Activated naive CD4-positive, alpha-beta T cell treated with anti-CD3 and anti-CD28 coated beads, Interleukin-2, amount 10 ng/mL, durations not matched to agents 5 hours and 36 hours (primary cell): ENCODE data around the gene CRYBA2. TPM values are rescaled to one million over a fixed set of nuclear protein-coding genes. Genes with fewer than 3 reads are reported as not detected.
A peak's percentile ranks its signal among the peaks of the same experiment; 100 is the strongest.

Source experiments
- microRNA-seq: library from miRNA; unstranded; fragments of <30 nt; microRNA quantifications from one replicate; pipeline ENCODE4 v1.2.0, GENCODE V29; 2022; ENCODE audit warnings: borderline microRNAs expressed, borderline replicate concordance
- total RNA-seq, 2 experiments: library from RNA; stranded (reverse); gene quantifications; one replicate each; pipeline ENCODE4 v1.2.3, GENCODE V29; 2021

The CRYBA2 gene, protein sequence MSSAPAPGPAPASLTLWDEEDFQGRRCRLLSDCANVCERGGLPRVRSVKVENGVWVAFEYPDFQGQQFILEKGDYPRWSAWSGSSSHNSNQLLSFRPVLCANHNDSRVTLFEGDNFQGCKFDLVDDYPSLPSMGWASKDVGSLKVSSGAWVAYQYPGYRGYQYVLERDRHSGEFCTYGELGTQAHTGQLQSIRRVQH
- not detected for total RNA-seq

DNA sequence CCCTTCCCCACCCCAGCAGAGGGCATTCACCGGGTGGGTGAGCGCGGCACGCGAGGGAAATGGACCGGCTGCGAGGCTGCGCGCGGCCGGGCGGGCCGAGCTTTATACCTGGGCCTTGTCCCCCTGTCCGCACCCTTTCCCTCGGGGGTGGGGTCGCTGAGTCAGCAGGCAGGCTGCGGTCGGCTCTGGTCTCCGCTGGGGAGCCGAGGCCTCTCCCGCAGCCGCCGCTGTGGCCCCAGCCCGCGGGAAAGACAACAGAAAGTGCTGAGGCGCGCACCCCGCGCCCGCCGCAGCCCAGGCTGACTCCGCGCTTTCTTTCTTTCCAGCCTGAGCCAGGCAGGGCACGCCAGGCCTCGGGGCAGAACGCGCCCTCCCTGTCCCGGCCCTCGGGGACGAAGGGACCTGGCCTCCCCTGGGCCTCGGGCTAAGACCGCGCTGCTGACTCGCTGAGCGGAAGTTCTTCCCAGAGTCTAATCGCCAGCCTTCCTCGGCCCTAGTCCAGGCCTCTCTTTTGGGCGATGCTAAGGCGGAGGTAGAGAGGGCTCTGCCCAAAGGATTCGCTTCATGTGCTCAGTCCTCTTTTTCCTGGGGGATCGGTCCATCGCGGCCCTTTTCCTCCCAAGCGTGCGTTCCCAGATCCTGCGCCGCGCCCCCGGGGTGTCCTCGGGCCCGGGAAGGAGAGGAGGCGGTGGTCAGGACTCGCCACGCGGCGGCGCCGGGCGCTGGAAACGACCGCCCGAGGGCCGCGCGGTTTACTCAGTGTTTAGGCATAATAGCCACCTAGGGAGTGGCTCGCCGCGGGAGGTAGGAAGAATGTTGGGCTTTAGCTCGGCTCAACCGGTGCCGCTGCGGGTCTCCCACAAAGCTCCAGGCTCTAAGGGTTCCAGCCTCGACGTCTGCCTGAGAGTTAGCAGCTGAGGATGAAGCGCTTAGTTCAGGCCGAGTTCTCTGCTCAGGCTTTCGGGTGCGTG lies at the start of gene CRYBA2:
Gene CRYBA2, minus strand, starts transcription at position 78 of the 971 bp plus-strand sequence. CDS start 246 bp downstream, outside the sequence.

DNA sequence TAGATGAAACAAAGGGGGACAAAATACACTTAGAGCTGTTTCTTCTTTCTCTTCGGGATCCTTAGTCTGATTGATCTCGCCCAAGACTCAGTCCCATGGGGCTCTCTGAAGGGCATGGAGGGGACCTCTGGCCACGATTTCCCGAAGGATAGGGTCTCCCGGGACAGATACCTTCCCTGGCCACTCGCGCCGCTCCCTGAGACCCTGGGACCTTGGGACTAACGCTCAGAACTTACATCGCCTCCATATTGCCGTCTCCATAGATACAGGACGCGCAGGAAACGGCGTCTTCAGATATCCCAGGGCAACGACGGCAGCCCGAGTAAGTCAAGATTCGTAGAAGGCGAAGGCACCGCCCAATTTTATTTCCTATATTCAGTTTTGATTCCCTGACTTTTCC lies 48.0 kb upstream of the CRYBA2 start, which contains the start of gene CFAP65:
Gene CFAP65, minus strand, starts transcription at position 265 of the 400 bp plus-strand sequence. CDS start 2,468 bp downstream, outside the sequence.

DNA sequence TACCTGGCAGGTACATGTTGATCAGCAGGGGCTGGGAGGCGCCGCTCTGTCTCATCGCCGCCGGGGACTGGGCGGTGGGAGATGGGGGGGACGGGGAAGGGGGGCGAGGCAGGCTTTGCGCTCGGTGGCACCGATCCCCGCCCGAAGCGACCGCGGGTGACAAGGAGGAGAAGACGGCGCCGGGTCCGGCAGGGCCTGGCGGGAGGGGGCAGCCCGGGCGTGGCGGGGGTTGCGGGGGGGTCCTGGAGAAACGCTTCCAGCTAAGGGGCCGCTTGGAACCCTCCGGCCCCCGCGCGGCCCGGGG lies 8.2 kb downstream of the CRYBA2 start, which contains the start of gene FEV:
Gene FEV, minus strand, starts transcription at position 164 of the 304 bp plus-strand sequence. Its CDS starts 109 bp downstream, at position 55.

DNA sequence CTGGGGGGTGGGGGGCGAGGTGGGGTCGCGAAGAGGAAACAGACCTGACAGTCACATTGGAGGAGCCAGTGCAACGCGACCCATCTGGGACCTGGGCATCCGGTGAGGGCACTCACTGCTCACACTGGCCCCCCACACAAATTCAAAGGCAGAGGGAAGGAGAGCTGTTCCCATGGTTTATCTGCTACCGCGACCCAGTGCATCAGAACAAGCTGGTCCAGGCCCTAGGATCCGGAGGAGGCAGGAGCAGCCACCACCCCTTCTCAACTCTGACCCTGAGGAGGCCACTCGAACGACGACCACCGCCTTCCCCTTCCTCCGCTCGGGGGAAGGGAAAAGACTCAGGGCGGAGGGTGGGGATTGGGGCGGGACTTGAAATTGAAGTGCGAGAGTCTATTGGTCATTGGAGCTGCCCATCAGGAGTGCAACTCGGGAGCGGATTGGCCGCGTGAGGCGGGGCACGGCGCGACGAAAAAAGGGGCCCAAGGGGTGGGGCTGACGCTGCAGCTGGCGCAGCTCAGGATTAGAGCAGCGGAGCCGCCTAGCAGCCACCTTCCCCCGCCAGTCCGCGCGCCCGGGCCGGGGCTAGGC lies 34.0 kb downstream of the CRYBA2 start, which contains the start of gene CDK5R2:
Gene CDK5R2, plus strand, starts transcription at position 526 of the 591 bp plus-strand sequence. CDS start 155 bp downstream, outside the sequence.

Small RNA genes lying within 50 kb of the gene (microRNA-seq; reads per million reads assigned to microRNA genes)
- 2.3 reads per million, percentile 6 among the genes with 10 or more reads in this experiment for gene MIR375

Other genes with a start within 250 kb of the CRYBA2 start
- under 1 TPM in 1 of 2 experiments, not detected in 1; 0.10 TPM for gene CYP27A1, start 211.3 kb downstream of the CRYBA2 start, total RNA-seq
- not detected for gene PRKAG3, start 161.6 kb downstream of the CRYBA2 start, total RNA-seq
- not detected for gene WNT6, start 133.6 kb downstream of the CRYBA2 start, total RNA-seq
- under 1 TPM; 0.10 to 0.15 TPM for gene WNT10A, start 112.6 kb downstream of the CRYBA2 start, total RNA-seq
- gene CDK5R2, start 33.8 kb downstream of the CRYBA2 start, total RNA-seq: not detected
- gene FEV, start 8.2 kb downstream of the CRYBA2 start, total RNA-seq: not detected
- not detected for gene CFAP65, start 48.1 kb upstream of the CRYBA2 start, total RNA-seq
- gene IHH, start 67.5 kb upstream of the CRYBA2 start, total RNA-seq: under 1 TPM in 1 of 2 experiments, not detected in 1; 0.10 TPM
- gene NHEJ1, start 167.4 kb upstream of the CRYBA2 start, total RNA-seq: 10 to 100 TPM; 16.7 to 22.8 TPM
- 1 to 10 TPM; 1.6 to 2.5 TPM for gene SLC23A3, start 176.6 kb upstream of the CRYBA2 start, total RNA-seq
- 10 to 100 TPM; 65.5 to 67.9 TPM for gene CNPPD1, start 183.5 kb upstream of the CRYBA2 start, total RNA-seq
- gene RETREG2, start 184.9 kb upstream of the CRYBA2 start, total RNA-seq: 100 to 1,000 TPM in 1 of 2 experiments, 10 to 100 TPM in 1; 99.6 to 106 TPM
- 10 to 100 TPM; 52.4 to 54.4 TPM for gene ZFAND2B, start 213.4 kb upstream of the CRYBA2 start, total RNA-seq
- 10 to 100 TPM; 11.0 to 11.8 TPM for gene ABCB6, start 225.5 kb upstream of the CRYBA2 start, total RNA-seq
- 10 to 100 TPM; 50.3 to 54.3 TPM for gene ATG9A, start 236.2 kb upstream of the CRYBA2 start, total RNA-seq
- gene ANKZF1, start 236.4 kb upstream of the CRYBA2 start, total RNA-seq: 100 to 1,000 TPM; 149 to 167 TPM